ENCODE data around the gene UPF3A.
"Not testable (repeated sequence)": the region's sequence is repeated elsewhere in the genome, so short reads cannot be mapped to it uniquely, and the experiment has no call there.

GRCh38 chr13:114333881-114334280 lies 52.5 kb downstream of the UPF3A start:
- not testable (repeated sequence) for TF ChIP-seq CTCF, POLR2A, POLR2AphosphoS5 (IDR thresholded peaks at IDR 0.05)

Measured in upper lobe of left lung (tissue), 4 donors.